Right lobe of liver (tissue), 6 donors: ENCODE measurements around the gene GALNT10. TPM values are rescaled to one million over a fixed set of nuclear protein-coding genes. Genes with fewer than 3 reads are reported as not detected.

ENCODE experiments used
- ATAC-seq, 4 donors: fragments of 200-7000 bp; cut with Tn5 transposase; one replicate each; pipeline ENCODE4 v1.9.1; 2020; ENCODE audit warnings: mild to moderate bottlenecking in 4 of 4, moderate library complexity in 4 of 4
- DNase-seq, 3 donors: peaks; one replicate each; pipeline ENCODE4 v3.0.0-alpha.2; 2020
- H3K27ac ChIP-seq, 3 donors: fragments of 200-600 bp; one replicate each; pipeline ENCODE4 v1.8.0; 2022
- H3K27me3 ChIP-seq, 2 donors: fragments of 200-600 bp; one replicate each; pipeline ENCODE4 v1.8.0; 2022
- H3K36me3 ChIP-seq, 4 donors: fragments of 200-600 bp; sonication (generic) in 1 of 4; one replicate each; pipeline versions ENCODE4 v1.5.1 to v1.8.0; 2017 to 2022; ENCODE audit warnings: control low read depth in 1 of 4
- H3K4me1 ChIP-seq, 4 donors: fragments of 200-600 bp; sonication (generic) in 1 of 4; one replicate each; pipeline versions ENCODE4 v1.5.1 to v1.8.0; 2017 to 2022; ENCODE audit warnings: control low read depth in 1 of 4
- H3K4me3 ChIP-seq, 3 donors: fragments of 200-600 bp; one replicate each; pipeline ENCODE4 v1.8.0; 2022
- H3K9me3 ChIP-seq, 4 donors: fragments of 200-600 bp; sonication (generic) in 1 of 4; one replicate each; pipeline versions ENCODE4 v1.5.1 to v1.8.0; 2017 to 2022; ENCODE audit warnings: control low read depth in 1 of 4
- POLR2A ChIP-seq: fragments of 450-650 bp; IDR thresholded peaks from one replicate; pipeline ENCODE4 v1.6.1; 2017; ENCODE audit warnings: antibody characterized with exemption, mild to moderate bottlenecking
- WGBS: methylation state at CpG from one replicate; pipeline ENCODE4 v1.1.6; 2018; ENCODE audit warnings: low coverage, low lambda C conversion rate; ENCODE audit not compliant: insufficient coverage; ENCODE audit errors: missing lambda C conversion rate; 5-methylcytosine and 5-hydroxymethylcytosine counted together
- intact Hi-C, 2 donors: fragments of 100-400 bp; cut with DNase I; formaldehyde crosslinking; loops; one replicate each; pipeline versions ENCODE4 v1.11.2 to v1.14.1; 2022
- total RNA-seq, 6 experiments: library from RNA; depleted of rRNA in 2 of 6; stranded (reverse); fragments of >200 nt in 2 of 6; fragmentation: NEBNext Ultra II Directional in 3 of 6; extraction: Animal tissue kit (Norgen Biotek cat#: 25700) in 3 of 6; gene quantifications; one replicate each; pipeline versions ENCODE4 v1.1.0 to v1.2.4, GENCODE V29; 2016 to 2023
- TF ChIP-seq, protein P1 (sequence below), 4 donors: fragments of 200-600 bp in 3 of 4; fragments of 450-650 bp in 1 of 4; IDR thresholded peaks; one replicate each; pipeline versions ENCODE4 v1.5.1 to v1.8.0; 2016 to 2022; ENCODE audit warnings: antibody characterized with exemption in 4 of 4, mild to moderate bottlenecking in 2 of 4
- donor health status: DM: no; HTN: yes; CAD: no.
- donor health status: DM: no; HTN: no; CAD: no.
- donor health status: DM: no; HTN: no; CAD: no.
- donor health status: DM: no; HTN: yes; CAD: no.
- donor health status: DM: no; HTN: yes; CAD: no.

GALNT10 gene
- total RNA-seq, 6 experiments from 2014 or later, result 4.0 to 9.7 (median 7.1) TPM

- H3K27me3 ChIP-seq, result no peaks in the 10 kb centered on the region
- no peaks in the 10 kb centered on the region for H3K36me3 ChIP-seq
- H3K27ac ChIP-seq, result no peak overlapping the region
- TF ChIP-seq POLR2A, result no peak
- TF ChIP-seq, protein P1, sequence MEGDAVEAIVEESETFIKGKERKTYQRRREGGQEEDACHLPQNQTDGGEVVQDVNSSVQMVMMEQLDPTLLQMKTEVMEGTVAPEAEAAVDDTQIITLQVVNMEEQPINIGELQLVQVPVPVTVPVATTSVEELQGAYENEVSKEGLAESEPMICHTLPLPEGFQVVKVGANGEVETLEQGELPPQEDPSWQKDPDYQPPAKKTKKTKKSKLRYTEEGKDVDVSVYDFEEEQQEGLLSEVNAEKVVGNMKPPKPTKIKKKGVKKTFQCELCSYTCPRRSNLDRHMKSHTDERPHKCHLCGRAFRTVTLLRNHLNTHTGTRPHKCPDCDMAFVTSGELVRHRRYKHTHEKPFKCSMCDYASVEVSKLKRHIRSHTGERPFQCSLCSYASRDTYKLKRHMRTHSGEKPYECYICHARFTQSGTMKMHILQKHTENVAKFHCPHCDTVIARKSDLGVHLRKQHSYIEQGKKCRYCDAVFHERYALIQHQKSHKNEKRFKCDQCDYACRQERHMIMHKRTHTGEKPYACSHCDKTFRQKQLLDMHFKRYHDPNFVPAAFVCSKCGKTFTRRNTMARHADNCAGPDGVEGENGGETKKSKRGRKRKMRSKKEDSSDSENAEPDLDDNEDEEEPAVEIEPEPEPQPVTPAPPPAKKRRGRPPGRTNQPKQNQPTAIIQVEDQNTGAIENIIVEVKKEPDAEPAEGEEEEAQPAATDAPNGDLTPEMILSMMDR (IDR thresholded peaks at IDR 0.05), result no peak
- ATAC-seq, result no peak
- intact Hi-C loops, result no loop called here
- H3K9me3 ChIP-seq, result no peaks in the 10 kb centered on the region
- no peaks in the 10 kb centered on the region for H3K4me1 ChIP-seq
- H3K4me3 ChIP-seq, result no peak overlapping the region
- 72% methylated on average over 6 of the region's 6 CpGs for WGBS
- no peak for DNase-seq
Observed at GRCh38 chr5:154260224-154260927, 69.8 kb downstream of the GALNT10 start.

DNA sequence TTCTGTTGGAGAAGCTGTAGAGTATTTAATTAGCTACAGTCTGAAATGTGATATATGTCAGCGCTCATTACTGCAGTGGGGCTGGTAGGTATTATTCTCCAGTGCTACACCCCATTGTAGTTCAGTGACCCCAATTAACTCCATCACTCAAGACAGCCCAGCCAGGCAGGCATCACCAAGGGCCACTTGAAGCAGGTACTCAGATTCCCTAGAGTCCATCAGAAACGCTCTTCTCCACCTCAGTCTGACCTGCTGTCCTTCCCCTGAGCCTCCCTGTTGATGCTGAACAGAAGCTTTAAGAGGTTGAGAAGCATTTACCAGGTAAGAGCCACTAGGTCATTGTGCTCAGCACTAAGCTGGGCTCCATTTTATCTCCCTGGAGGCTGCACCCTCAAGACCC, 71.8 kb downstream of the GALNT10 start:
- 100% methylated on average over 2 of the region's 2 CpGs for WGBS
- DNase-seq (no peak), ATAC-seq (no peak)
- Histone ChIP-seq H3K27ac (no peak overlapping the region), H3K9me3 (no peaks in the 10 kb centered on the region), H3K4me1 (no peaks in the 10 kb centered on the region), H3K4me3 (no peak overlapping the region), H3K36me3 (no peaks in the 10 kb centered on the region), H3K27me3 (no peaks in the 10 kb centered on the region)
- intact Hi-C loops, result no loop called here
- TF ChIP-seq POLR2A, result no peak
- TF ChIP-seq, protein P1 (IDR thresholded peaks at IDR 0.05), result no peak

DNA sequence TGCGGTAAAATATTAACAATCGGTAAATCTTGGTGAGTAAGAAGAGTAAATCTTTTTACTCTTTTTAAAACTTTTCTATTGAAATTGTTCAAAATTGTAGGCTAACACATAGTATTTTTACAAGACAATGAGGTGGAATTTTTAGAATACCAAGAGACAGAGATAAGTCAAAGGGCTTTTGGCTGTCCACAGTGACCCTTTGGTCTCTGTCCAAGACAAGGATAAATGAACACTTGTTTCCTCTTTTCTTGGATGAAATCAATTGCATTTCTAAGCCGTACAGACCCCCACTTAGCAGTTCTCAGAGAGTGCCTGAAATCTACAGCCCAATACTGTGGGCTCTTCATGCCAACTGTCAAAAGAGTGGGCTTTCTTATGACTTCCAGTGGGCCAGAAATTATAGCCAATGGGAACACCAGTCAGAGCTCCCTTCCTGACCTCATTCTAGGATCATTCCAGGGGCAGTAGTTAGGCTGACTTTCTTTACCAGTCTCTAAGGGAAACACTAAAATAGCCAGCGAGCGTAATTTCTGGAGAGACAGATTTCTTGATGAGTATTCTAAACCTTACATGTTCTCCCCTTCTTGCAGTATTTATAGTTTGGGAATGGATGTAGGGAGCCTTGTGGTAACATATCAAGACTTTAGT, 74.1 kb downstream of the GALNT10 start:
- no peak for TF ChIP-seq POLR2A
- TF ChIP-seq, protein P1 (IDR thresholded peaks at IDR 0.05), result no peak
- WGBS, result 82% methylated on average over 4 of the region's 5 CpGs
- intact Hi-C loops, result no loop called here
- Histone ChIP-seq H3K9me3 (no peaks in the 10 kb centered on the region), H3K4me1 (no peaks in the 10 kb centered on the region), H3K27ac (no peak overlapping the region), H3K4me3 (no peak overlapping the region), H3K36me3 (no peaks in the 10 kb centered on the region), H3K27me3 (no peaks in the 10 kb centered on the region)
- DNase-seq, result no peak
- no peak for ATAC-seq

GRCh38 chr5:154265197-154265773, 74.8 kb downstream of the GALNT10 start:
- WGBS, result 100% methylated on average over 2 of the region's 2 CpGs
- no peaks in the 10 kb centered on the region for H3K36me3 ChIP-seq
- no peaks in the 10 kb centered on the region for H3K9me3 ChIP-seq
- H3K27me3 ChIP-seq, result no peaks in the 10 kb centered on the region
- no peaks in the 10 kb centered on the region for H3K4me1 ChIP-seq
- DNase-seq (no peak), ATAC-seq (no peak)
- H3K4me3 ChIP-seq, result no peak overlapping the region
- TF ChIP-seq, protein P1 (IDR thresholded peaks at IDR 0.05), result no peak
- no peak for TF ChIP-seq POLR2A
- H3K27ac ChIP-seq, result no peak overlapping the region
- intact Hi-C loops, result no loop called here
